NCI-H2171 treated with DMSO at 0.1 percent for 48 hours (cell line): Measurements from ENCODE around the gene PRRT3.
"Not testable (repeated sequence)": the region's sequence is repeated elsewhere in the genome, so short reads cannot be mapped to it uniquely, and the experiment has no call there.

Experiments
- DNase-seq: peaks from one replicate; lab custom pipeline; 2025; lab: John Stamatoyannopoulos, UW

PRRT3 gene

DNA sequence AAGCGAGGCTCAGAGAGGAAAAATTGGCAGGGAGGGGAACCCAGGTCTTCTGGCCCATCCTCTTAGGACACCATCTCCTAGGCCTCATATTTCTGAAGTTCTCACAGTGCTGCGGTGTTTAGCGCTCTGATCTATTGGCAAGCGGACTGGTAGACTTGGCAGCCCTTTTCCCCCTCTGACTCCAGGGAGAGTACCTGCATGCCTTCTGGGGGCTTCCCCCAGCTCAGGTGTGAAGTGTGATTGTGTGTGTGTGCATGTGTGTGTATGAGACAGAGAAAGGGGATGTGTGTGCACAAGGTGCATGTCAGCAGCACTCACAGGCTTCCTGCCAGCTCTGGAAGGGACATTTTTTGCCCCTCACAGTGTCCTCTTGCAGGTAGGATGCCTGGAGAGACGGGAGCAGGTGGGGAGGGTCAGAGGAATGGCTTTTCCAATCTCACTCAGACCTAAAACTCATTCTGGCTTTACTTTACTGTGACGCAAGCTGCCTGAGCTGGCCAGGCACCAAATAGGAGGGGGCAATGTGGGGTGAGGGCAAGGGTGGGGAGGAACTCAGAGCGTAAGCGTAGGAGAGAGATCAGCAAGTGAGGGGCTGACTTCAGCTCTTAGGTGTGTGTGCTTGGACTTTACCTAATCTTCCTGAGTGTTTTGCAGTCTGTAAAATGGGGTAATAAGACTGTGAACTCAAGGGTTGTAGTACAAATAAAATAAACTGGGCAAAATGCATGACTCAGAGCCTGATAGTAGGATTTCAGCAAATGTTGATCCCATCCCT, 53.6 kb downstream of the PRRT3 start:
- DNase-seq: no peak

DNA sequence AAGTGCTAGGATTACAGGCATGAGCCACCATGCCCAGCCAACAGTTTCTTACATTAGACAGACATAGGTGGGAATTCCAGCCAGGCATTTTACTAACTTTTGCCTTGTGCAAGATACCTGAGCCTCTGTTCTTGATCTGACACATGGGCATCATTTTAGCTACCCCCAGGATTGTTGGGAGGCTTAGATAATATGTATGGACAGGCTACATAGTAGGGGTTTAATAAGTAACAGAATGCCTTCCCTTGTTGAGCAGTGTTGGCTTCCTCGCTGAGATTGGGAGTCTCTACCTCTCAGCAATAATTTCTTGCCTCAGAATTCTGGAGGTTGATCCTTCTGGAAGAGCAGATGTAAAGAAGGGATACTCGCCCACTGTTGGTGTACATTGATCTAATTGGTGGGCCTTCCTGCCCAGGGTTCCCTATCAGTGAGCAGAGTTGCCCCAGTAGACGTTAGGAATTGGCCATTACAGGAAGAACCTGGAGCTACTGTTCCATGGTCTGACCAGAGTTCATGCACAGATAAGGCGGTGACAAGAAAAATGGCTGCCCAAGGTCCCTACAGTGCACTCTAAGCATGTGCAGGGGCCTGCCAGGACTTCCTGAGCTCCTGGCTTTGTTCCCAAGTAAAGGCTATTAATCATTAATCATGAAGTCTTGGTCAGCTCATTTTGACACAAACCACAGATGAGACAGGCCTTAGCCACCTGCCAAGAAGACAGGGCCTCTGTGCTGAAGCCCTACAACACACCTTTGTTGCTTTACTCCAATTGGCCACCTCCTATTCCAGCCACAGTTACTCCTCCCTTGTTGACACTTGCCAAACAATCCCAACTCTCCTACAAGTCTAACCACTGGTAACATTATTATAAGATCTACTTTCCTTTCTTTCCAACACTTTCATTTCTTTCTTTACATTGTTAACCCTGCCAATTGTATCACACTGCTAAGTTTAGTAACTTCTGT, 54.5 kb downstream of the PRRT3 start:
- DNase-seq: no peak

DNA sequence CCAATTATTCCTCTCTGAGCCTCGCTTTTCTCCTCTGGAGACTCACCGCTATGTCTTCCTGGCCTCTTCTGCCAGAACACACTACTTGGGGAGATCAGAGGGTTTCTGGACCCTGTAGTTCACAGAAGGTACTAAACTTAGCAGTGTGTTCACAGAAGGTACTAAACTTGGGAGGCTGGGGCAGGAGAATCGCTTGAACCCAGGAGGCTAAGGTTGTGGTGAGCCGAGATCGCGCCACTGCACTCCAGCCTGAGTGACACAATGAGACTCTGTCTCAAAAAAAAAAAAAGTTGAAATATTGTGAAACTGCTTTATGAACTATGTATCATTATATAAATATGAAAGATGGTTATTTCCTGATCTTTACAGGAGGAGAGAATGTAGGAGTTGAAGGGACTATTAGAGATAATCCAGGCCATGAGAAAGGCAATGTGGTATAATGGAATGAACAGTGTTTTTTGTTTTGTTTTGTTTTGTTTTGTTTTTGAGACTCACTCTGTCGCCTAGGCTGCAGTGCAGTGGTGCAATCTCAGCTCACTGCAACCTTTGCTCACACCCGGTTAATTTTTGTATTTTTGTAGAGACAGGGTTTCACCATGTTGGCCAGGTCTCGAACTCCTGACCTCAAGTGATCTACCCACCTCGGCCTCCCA, 55.3 kb downstream of the PRRT3 start:
- not testable (repeated sequence) for DNase-seq

DNA sequence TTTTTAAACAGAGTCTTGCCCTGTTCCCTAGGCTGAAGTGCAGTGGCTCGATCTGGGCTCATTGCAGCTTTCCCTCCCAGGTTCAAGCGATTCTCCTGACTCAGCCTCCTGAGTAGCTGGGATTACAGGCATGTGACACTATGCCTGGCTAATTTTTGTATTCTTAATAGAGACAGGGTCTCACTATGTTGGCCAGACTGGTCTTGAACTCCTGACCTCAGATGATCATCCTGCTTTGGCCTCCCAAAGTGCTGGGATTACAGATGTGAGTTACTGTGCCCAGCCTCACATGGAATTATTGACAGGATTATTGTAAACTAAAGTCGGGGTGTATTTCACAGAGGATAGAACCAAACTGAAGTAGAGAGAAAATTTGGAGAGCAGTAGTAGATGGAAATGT, 56.5 kb downstream of the PRRT3 start:
- not testable (repeated sequence) for DNase-seq
